ENCODE results near the gene ARID5B.

ARID5B gene

GRCh38 chr10:62039954-62040353 lies 138.5 kb downstream of the ARID5B start:
- no peak for DNase-seq

- DNase-seq: no peak
These were observed 139.4 kb downstream of the ARID5B start for GRCh38 chr10:62040881-62041280.

GRCh38 chr10:62043421-62044021 lies 142.0 kb downstream of the ARID5B start:
- no peak for DNase-seq

GRCh38 chr10:62044566-62044965 lies 143.1 kb downstream of the ARID5B start:
- no peak for DNase-seq

GRCh38 chr10:62045765-62046521 lies 144.4 kb downstream of the ARID5B start:
- no peak for DNase-seq

GRCh38 chr10:62046522-62047227 lies 145.2 kb downstream of the ARID5B start:
- DNase-seq: no peak

- DNase-seq: no peak
These were observed 145.9 kb downstream of the ARID5B start for GRCh38 chr10:62047228-62047892.

- peak; percentile 28 for DNase-seq
These were observed 146.5 kb downstream of the ARID5B start for GRCh38 chr10:62047960-62048383.

- no peak for DNase-seq
These were observed 147.0 kb downstream of the ARID5B start for GRCh38 chr10:62048470-62048869.

GRCh38 chr10:62048919-62049623 lies 147.6 kb downstream of the ARID5B start:
- DNase-seq: peak; percentile 67

- DNase-seq: no peak
These were observed 148.3 kb downstream of the ARID5B start for GRCh38 chr10:62049624-62050345.

GRCh38 chr10:62050346-62050892 lies 148.9 kb downstream of the ARID5B start:
- DNase-seq: no peak

- peak; percentile 66 for DNase-seq
These were observed 149.5 kb downstream of the ARID5B start for GRCh38 chr10:62050893-62051433.

- DNase-seq: no peak
These were observed 150.8 kb downstream of the ARID5B start for GRCh38 chr10:62052276-62052675.

- DNase-seq: no peak
These were observed 152.4 kb downstream of the ARID5B start for GRCh38 chr10:62053860-62054259.

- DNase-seq: no peak
These were observed 152.9 kb downstream of the ARID5B start for GRCh38 chr10:62054408-62054807.

- no peak for DNase-seq
These were observed 153.3 kb downstream of the ARID5B start for GRCh38 chr10:62054830-62055229.

GRCh38 chr10:62056219-62056618 lies 154.7 kb downstream of the ARID5B start:
- no peak for DNase-seq

- DNase-seq: no peak
These were observed 155.2 kb downstream of the ARID5B start for GRCh38 chr10:62056698-62057097.

GRCh38 chr10:62057359-62057758 lies 155.9 kb downstream of the ARID5B start:
- DNase-seq: no peak

GRCh38 chr10:62057850-62058249 lies 156.4 kb downstream of the ARID5B start:
- no peak for DNase-seq
